PC-3 (cell line): ENCODE measurements around the gene MGMT. TPM values are rescaled to one million over a fixed set of nuclear protein-coding genes. Genes with fewer than 3 reads are reported as not detected.
A peak's percentile ranks its signal among the peaks of the same experiment; 100 is the strongest.

Experiments
- ATAC-seq: fragments of 200-7000 bp; cut with Tn5 transposase; 2 replicates; pipeline ENCODE4 v1.9.1; 2020; ENCODE audit warnings: mild to moderate bottlenecking, moderate library complexity
- BruUV-seq: library from RNA; stranded (reverse); fragments of 400-500 nt; replicated peaks from 2 replicates; lab custom pipeline; 2021; lab: Mats Ljungman, UMichigan
- CTCF ChIA-PET: fragments of 300-600 bp; sonication (Branson Sonifier 250); formaldehyde crosslinking; loops from one replicate; lab custom pipeline; 2022; ENCODE audit warnings: antibody characterized with exemption; lab: Charles Lee
- POLR2A ChIA-PET: fragments of 300-600 bp; sonication (Branson Sonifier 250); formaldehyde crosslinking; loops from one replicate; lab custom pipeline; 2022; ENCODE audit warnings: antibody characterized with exemption; ENCODE audit not compliant: unreplicated experiment; lab: Charles Lee
- DNase-seq: peaks from one replicate; pipeline ENCODE4 v3.0.0-alpha.2; 2015
- H2AFZ ChIP-seq: fragments of 300-600 bp; sonication (generic); 2 replicates; pipeline ENCODE4 v1.6.0; 2016; ENCODE audit warnings: antibody characterized with exemption, low read length
- H3F3A ChIP-seq: fragments of 300-600 bp; sonication (generic); one replicate; pipeline ENCODE4 v1.6.0; 2017; ENCODE audit warnings: antibody characterized with exemption, low read length, control low read depth, mild to moderate bottlenecking; ENCODE audit not compliant: unreplicated experiment
- H3K27ac ChIP-seq: fragments of 300-600 bp; sonication (generic); 2 replicates; pipeline ENCODE4 v1.5.1; 2016; ENCODE audit warnings: mild to moderate bottlenecking, low read length
- H3K27me3 ChIP-seq: fragments of 300-600 bp; sonication (generic); 2 replicates; pipeline ENCODE4 v1.6.1; 2016; ENCODE audit warnings: low read length, mixed read lengths
- H3K36me3 ChIP-seq: fragments of 300-600 bp; sonication (generic); 2 replicates; pipeline ENCODE4 v1.6.1; 2016; ENCODE audit warnings: low read depth, mixed run types, low read length, mixed read lengths
- H3K4me1 ChIP-seq: fragments of 300-600 bp; sonication (generic); 2 replicates; pipeline ENCODE4 v1.5.1; 2016; ENCODE audit warnings: low read length; ENCODE audit not compliant: insufficient read depth
- H3K4me2 ChIP-seq: fragments of 300-600 bp; sonication (generic); 2 replicates; pipeline ENCODE4 v1.6.0; 2016; ENCODE audit warnings: low read length
- H3K4me3 ChIP-seq: fragments of 300-600 bp; sonication (generic); 2 replicates; pipeline ENCODE4 v1.5.1; 2016; ENCODE audit warnings: mild to moderate bottlenecking, low read length, mixed read lengths
- H3K79me2 ChIP-seq: fragments of 300-600 bp; sonication (generic); 2 replicates; pipeline ENCODE4 v1.6.1; 2017; ENCODE audit warnings: low read length, mixed read lengths
- H3K9ac ChIP-seq: fragments of 300-600 bp; sonication (generic); 2 replicates; pipeline ENCODE4 v1.6.0; 2016; ENCODE audit warnings: mild to moderate bottlenecking, low read length
- H3K9me2 ChIP-seq: fragments of 300-600 bp; sonication (generic); replicated peaks from 2 replicates; pipeline ENCODE4 v1.6.1; 2016; ENCODE audit warnings: mixed run types, low read length, mixed read lengths
- H3K9me3 ChIP-seq: fragments of 300-600 bp; sonication (generic); 2 replicates; pipeline ENCODE4 v1.6.1; 2016; ENCODE audit warnings: low read length, mixed read lengths
- H4K20me1 ChIP-seq: fragments of 300-600 bp; sonication (generic); 2 replicates; pipeline ENCODE4 v1.6.1; 2016; ENCODE audit warnings: low read length, mixed read lengths
- EZH2 ChIP-seq: fragments of 300-600 bp; sonication (generic); IDR thresholded peaks from one replicate; pipeline ENCODE4 v1.6.1; 2017; ENCODE audit warnings: antibody characterized with exemption, mild to moderate bottlenecking, low read length; ENCODE audit not compliant: unreplicated experiment
- EZH2phosphoT487 ChIP-seq: fragments of 300-600 bp; sonication (generic); IDR thresholded peaks from 2 replicates; pipeline ENCODE4 v1.6.1; 2018; ENCODE audit warnings: mild to moderate bottlenecking, antibody characterized with exemption, low read length, borderline replicate concordance
- intact Hi-C: fragments of 100-400 bp; cut with micrococcal nuclease; formaldehyde crosslinking; loops from 2 replicates; pipeline ENCODE4 v1.9.0; 2023
- total RNA-seq: library from RNA; depleted of rRNA; stranded (reverse); fragments of >200 nt; gene quantifications from 2 replicates; pipeline ENCODE4 v1.2.3, GENCODE V29; 2014
- TF ChIP-seq, protein P1 (sequence below): fragments of 300-600 bp; sonication (generic); conservative IDR thresholded peaks from 2 replicates; pipeline ENCODE4 v1.5.1; 2017; ENCODE audit warnings: antibody characterized with exemption, low read depth, mild to moderate bottlenecking, low read length

Gene MGMT
- total RNA-seq, 1 experiment from 2014 or later: 19.8 TPM

DNA sequence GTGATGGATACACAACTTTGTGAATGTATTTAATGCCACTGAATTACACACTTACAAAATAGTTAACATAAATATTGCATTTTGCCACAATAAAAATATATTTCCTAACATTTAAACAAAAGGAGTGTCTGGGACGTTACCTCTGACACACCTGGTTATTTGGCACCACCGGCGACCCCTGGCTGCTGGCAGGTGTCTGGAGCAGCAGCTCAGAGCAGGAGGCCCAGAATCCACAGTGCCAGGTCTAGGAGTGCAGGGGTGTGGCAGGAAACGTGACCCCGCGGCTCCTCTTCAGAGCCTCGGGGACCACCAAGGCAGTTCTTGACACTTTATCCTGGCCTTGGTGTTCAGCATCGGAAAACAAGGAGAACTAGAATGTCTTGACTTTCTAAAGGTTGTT lies 46.3 kb downstream of the MGMT start:
- Histone ChIP-seq H3K4me1 (no peaks in the 10 kb centered on the region), H3K36me3 (no peaks in the 10 kb centered on the region), H3K27me3 (no peaks in the 10 kb centered on the region), H3K9me2 (no peaks in the 10 kb centered on the region), H3K9me3 (no peaks in the 10 kb centered on the region), H3K27ac (no peak overlapping the region), H2AFZ (no peak overlapping the region), H4K20me1 (no peaks in the 10 kb centered on the region), H3F3A (no peaks in the 10 kb centered on the region), H3K4me3 (no peak overlapping the region), H3K9ac (no peak overlapping the region), H3K79me2 (no peaks in the 10 kb centered on the region), H3K4me2 (no peak overlapping the region)
- POLR2A ChIA-PET: no interaction called here
- intact Hi-C loops: no loop called here
- CTCF ChIA-PET: no interaction called here
- ATAC-seq (no peak), DNase-seq (no peak)
- BruUV-seq: no TSS peak
- TF ChIP-seq, protein P1, sequence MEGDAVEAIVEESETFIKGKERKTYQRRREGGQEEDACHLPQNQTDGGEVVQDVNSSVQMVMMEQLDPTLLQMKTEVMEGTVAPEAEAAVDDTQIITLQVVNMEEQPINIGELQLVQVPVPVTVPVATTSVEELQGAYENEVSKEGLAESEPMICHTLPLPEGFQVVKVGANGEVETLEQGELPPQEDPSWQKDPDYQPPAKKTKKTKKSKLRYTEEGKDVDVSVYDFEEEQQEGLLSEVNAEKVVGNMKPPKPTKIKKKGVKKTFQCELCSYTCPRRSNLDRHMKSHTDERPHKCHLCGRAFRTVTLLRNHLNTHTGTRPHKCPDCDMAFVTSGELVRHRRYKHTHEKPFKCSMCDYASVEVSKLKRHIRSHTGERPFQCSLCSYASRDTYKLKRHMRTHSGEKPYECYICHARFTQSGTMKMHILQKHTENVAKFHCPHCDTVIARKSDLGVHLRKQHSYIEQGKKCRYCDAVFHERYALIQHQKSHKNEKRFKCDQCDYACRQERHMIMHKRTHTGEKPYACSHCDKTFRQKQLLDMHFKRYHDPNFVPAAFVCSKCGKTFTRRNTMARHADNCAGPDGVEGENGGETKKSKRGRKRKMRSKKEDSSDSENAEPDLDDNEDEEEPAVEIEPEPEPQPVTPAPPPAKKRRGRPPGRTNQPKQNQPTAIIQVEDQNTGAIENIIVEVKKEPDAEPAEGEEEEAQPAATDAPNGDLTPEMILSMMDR: 0 out of 2 replicates have a peak, but pooled peaks have one; percentile 10
- no peak for TF ChIP-seq EZH2phosphoT487
- no peak for TF ChIP-seq EZH2

DNA sequence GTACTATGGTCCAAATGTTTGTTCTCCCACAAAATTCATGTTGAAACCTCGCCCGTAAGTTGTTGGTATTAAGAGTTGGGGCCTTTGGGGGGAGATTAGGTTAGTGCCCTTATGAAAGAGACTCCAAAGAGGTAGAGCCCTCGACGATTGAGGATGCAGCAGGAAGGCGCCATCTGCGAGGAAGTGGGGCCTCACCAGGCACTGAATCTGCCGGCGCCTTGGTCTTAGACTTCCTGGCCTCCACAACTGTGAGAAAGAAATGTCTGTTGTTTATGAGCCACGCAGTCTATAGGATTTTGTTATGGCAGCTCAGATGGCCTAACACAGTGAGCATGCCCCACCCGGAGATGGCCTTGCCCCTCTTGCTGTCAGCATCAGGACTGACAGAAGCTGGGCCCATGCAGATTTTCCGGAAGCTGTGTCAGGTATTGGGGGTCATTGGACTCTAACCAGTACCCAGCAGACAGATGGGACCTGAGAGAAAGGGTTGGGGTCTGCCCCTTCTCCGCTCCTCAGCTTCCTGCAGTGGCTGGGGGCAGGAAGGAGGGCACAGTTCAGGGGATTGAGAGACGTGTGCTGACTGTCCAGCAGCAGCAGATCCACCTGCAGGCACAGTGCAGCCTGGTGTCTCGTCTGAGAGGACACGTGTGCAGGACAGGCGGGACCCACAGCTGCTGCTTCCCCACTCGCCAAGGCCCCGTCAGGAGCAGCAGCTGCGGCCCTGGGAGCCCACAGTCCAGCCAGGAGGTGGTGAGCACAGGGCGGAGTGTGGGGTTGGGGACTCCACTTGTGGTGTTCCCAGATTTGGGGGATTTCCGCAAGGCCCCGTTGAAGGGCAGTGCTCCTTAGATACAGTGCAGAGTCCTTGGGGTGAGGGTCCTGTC lies 47.8 kb downstream of the MGMT start:
- no peak for DNase-seq
- H3K4me3 ChIP-seq: no peak overlapping the region
- no peaks in the 10 kb centered on the region for H3K9me3 ChIP-seq
- no TSS peak for BruUV-seq
- TF ChIP-seq EZH2 (no peak), EZH2phosphoT487 (no peak)
- TF ChIP-seq, protein P1: no peak
- H3F3A ChIP-seq: no peaks in the 10 kb centered on the region
- H3K79me2 ChIP-seq: no peaks in the 10 kb centered on the region
- no peak overlapping the region for H3K4me2 ChIP-seq
- no peak overlapping the region for H2AFZ ChIP-seq
- no peak for ATAC-seq
- no peaks in the 10 kb centered on the region for H3K4me1 ChIP-seq
- ChIA-PET POLR2A (no interaction called here), CTCF (no interaction called here)
- no peaks in the 10 kb centered on the region for H3K36me3 ChIP-seq
- no peaks in the 10 kb centered on the region for H4K20me1 ChIP-seq
- no peaks in the 10 kb centered on the region for H3K9me2 ChIP-seq
- H3K27ac ChIP-seq: no peak overlapping the region
- intact Hi-C loops: no loop called here
- H3K9ac ChIP-seq: no peak overlapping the region
- H3K27me3 ChIP-seq: no peaks in the 10 kb centered on the region
